Bronchial epithelial cell (primary cell): ENCODE measurements around the gene AMOTL2. TPM values are rescaled to one million over a fixed set of nuclear protein-coding genes. Genes with fewer than 3 reads are reported as not detected.

Source experiments
- DNase-seq: peaks from one replicate; pipeline ENCODE4 v3.0.0-alpha.2; 2010; ENCODE audit warnings: low read depth
- FAIRE-seq: peaks from 2 replicates; lab custom pipeline; 2011; peaks lifted over from hg19 to GRCh38; lab: Jason Lieb, UNC
- H3K27me3 ChIP-seq: 2 replicates; pipeline ENCODE4 v1.5.1; 2011; ENCODE audit warnings: low read length; ENCODE audit not compliant: control insufficient read depth, insufficient read depth
- H3K36me3 ChIP-seq: 2 replicates; pipeline ENCODE4 v1.5.1; 2011; ENCODE audit warnings: low read length; ENCODE audit not compliant: control insufficient read depth, insufficient read depth
- H3K4me3 ChIP-seq: 2 replicates; pipeline ENCODE4 v1.5.1; 2011; ENCODE audit warnings: mild to moderate bottlenecking, low read depth, low read length, control low read depth
- total RNA-seq: library from RNA; depleted of rRNA; stranded (reverse); fragments of >200 nt; gene quantifications from 2 replicates; pipeline ENCODE4 v1.2.1, GENCODE V29; 2014
- TF ChIP-seq, protein P1 (sequence below): IDR thresholded peaks from 2 replicates; pipeline ENCODE4 v1.5.1; 2011; ENCODE audit warnings: mild to moderate bottlenecking, moderate library complexity, low read length, control low read depth, inconsistent platforms; ENCODE audit not compliant: insufficient read depth, severe bottlenecking

Gene AMOTL2
- total RNA-seq, 1 donor from 2014 or later, result 54.2 TPM

GRCh38 chr3:134330883-134331810, 43.1 kb downstream of the AMOTL2 start:
- Histone ChIP-seq H3K27me3 (no peaks in the 10 kb centered on the region), H3K36me3 (no peaks in the 10 kb centered on the region), H3K4me3 (no peak overlapping the region)
- TF ChIP-seq, protein P1, sequence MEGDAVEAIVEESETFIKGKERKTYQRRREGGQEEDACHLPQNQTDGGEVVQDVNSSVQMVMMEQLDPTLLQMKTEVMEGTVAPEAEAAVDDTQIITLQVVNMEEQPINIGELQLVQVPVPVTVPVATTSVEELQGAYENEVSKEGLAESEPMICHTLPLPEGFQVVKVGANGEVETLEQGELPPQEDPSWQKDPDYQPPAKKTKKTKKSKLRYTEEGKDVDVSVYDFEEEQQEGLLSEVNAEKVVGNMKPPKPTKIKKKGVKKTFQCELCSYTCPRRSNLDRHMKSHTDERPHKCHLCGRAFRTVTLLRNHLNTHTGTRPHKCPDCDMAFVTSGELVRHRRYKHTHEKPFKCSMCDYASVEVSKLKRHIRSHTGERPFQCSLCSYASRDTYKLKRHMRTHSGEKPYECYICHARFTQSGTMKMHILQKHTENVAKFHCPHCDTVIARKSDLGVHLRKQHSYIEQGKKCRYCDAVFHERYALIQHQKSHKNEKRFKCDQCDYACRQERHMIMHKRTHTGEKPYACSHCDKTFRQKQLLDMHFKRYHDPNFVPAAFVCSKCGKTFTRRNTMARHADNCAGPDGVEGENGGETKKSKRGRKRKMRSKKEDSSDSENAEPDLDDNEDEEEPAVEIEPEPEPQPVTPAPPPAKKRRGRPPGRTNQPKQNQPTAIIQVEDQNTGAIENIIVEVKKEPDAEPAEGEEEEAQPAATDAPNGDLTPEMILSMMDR, result no peak
- DNase-seq (peak; percentile 76), FAIRE-seq (no peak)

GRCh38 chr3:134328846-134329245, 45.4 kb downstream of the AMOTL2 start:
- no peak for FAIRE-seq
- no peaks in the 10 kb centered on the region for H3K36me3 ChIP-seq
- H3K4me3 ChIP-seq, result no peak overlapping the region
- TF ChIP-seq, protein P1, result no peak
- no peak for DNase-seq
- no peaks in the 10 kb centered on the region for H3K27me3 ChIP-seq

DNA sequence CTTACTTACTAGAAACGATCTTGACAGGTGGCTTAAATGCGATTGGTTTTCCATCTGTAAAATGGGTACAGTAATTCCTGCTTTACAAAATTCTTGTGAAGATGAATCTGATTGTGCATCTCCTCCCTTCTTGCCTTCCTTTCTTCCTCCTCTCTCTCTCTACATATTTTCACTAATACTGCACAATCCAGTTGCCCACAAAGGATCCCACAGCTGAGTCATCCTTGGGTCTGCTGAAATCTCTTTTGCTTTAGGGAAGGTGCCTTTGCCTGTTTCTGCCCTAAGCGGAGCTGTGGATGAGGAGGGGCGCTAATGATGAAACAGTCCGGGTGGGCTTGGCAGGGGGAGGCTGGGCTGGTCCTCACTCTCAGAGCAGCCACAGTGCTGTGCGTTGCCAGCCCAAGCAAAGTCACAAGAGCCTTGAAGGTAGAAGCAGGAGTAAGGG, 46.1 kb downstream of the AMOTL2 start:
- Histone ChIP-seq H3K36me3 (no peaks in the 10 kb centered on the region), H3K4me3 (no peak overlapping the region), H3K27me3 (no peaks in the 10 kb centered on the region)
- no peak for FAIRE-seq
- TF ChIP-seq, protein P1, result no peak
- DNase-seq, result peak; percentile 91

DNA sequence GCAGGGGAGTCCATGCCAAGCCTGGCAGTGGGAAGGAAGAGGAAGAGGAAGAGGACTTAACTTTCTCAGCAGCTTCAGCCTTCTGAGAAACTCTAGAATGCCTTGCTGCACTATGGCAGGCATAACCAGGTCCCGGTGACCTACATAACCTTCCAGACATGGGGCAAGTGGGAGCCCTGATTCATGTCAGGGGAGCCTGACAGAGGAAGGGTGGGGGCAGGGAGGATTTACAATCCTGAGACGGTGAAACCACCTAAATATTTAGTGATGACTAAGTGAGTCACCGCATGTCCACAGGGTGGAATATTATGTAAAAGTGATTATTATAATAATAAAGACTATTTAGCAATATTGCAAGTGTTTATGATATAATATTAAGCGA, 46.7 kb downstream of the AMOTL2 start:
- H3K4me3 ChIP-seq, result no peak overlapping the region
- FAIRE-seq, result no peak
- H3K36me3 ChIP-seq, result no peaks in the 10 kb centered on the region
- no peaks in the 10 kb centered on the region for H3K27me3 ChIP-seq
- peak; percentile 96 for DNase-seq
- TF ChIP-seq, protein P1, result no peak

- TF ChIP-seq, protein P1, result no peak
- H3K4me3 ChIP-seq, result no peak overlapping the region
- H3K27me3 ChIP-seq, result no peaks in the 10 kb centered on the region
- no peak for FAIRE-seq
- no peaks in the 10 kb centered on the region for H3K36me3 ChIP-seq
- peak; percentile 87 for DNase-seq
Observed at GRCh38 chr3:134326760-134327593, 47.3 kb downstream of the AMOTL2 start.
